Stimulated activated CD8-positive, alpha-beta memory T cell treated with anti-CD3 and anti-CD28 coated beads, Interleukin-7, amount 100 ng/mL, for 48 hours (primary cell): ENCODE measurements around the gene WDR93.

Source experiments
- DNase-seq, 2 donors: peaks; one replicate each; pipeline ENCODE4 v3.0.0-alpha.2; 2020; ENCODE audit warnings: low read depth in 1 of 2; ENCODE audit errors: extremely low read depth in 1 of 2

WDR93 gene

DNA sequence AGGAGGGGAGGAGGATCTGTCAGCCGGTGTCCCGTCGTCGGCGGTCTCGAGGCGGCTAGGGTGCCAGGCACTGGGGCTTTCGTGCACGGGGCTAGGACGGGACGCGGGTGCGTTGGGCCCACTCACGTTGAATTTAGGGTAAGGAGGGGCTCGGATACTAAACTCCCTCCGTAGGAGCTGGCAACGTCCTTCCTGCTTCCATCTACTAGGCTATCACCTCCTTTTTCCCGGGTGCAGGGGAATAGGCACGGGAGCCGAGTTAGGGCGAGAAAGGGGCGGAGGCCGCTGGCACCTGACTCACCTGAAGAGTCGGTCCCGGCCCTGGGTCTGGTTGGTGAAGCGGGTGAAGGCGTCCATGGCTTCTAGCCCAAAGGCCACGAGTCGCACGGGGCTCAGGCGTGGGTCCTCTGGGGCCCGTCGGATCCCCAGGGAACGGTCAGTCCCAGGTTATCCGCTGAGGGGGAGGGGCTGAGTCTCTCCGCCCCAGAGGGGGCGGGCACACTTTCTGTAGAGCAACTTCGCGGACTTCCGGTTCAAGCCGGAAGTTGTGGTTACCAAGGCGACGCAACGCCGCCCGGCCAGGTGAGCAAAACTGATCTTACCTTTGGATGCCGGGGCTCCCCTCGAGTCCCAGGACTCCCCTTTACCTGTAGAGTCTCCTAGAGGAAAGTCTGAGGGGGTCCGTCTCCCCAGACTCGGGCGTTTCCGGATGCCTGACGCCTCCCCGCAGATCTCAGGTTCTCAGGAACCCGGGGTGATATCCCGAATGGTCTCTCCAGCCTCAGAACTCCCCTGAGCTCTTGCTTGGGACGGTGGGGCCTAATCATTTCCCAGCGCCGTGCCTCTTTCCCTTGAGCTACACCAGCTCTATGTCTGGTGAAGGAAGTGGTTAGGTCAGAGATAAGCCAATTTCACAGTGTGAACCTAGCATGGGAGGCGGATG is at the start of gene WDR93, which contains the start of gene PEX11A:
Gene WDR93, plus strand, starts transcription at position 536 of the 943 bp plus-strand sequence. CDS start 10,936 bp downstream, outside the sequence.
Gene PEX11A, minus strand, starts transcription at position 479 of the 943 bp plus-strand sequence. Its CDS starts 122 bp downstream, at position 357.
- DNase-seq, result peak; percentile 45 to 60

DNA sequence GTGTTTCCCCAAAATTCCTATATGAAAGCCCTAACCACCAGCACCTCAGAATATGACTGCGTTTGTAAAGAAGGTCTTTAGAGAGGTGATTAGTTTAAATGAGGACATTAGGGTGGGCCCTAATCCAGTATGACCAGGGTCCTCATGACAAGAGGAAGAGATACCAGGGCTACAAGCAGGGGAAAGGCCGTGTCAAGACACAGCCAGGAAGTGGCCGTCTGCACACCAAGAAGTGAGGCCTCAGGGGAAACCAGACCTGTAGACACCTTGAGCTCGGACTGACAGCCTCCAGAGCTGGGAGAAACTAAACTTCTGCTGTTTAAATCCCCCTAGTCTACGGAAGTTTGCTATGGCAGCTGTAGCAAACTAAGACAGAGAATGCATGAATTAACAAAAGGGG is 49.6 kb upstream of the WDR93 start:
- DNase-seq, result no peak

DNA sequence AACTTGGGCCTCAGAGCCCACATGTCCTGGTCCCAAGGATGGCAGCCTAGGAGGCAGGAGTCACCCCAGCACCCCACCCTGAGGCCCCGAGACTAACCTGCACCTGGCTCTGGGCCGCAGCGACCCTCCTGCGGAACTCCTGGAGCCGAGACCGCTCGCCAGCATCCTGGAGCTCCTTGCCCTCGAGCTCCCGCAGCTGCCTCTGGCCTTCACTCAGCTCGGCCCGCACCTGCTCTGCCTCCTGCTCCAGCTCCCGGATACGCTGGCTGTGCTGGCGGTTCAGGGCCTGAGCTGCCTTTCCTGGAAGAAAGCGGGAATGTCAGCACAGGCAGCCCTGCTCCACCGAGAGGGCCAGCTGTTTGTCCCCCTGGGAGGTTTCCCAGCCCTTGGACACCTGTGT is 48.5 kb upstream of the WDR93 start:
- DNase-seq, result no peak

DNA sequence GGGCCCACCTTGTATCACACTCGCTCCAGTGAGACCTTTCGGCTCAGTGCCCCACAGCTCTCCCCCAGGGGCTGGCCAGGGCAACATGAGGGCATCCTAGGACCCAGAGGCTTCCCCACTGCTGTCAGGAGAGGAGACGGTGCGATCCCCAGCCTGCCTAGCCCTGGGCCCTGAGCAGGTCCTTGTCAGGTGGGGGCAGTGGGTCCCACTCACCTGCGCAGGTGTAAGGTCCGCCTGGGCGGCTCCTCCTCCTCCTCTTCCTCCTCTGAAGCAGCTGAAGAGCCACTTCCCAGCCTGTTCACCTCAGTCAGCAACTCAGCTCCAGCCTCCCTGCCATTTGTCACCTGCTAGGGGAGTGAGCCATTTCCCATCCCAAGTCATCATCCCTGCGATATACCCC is 44.9 kb upstream of the WDR93 start:
- no peak for DNase-seq

DNA sequence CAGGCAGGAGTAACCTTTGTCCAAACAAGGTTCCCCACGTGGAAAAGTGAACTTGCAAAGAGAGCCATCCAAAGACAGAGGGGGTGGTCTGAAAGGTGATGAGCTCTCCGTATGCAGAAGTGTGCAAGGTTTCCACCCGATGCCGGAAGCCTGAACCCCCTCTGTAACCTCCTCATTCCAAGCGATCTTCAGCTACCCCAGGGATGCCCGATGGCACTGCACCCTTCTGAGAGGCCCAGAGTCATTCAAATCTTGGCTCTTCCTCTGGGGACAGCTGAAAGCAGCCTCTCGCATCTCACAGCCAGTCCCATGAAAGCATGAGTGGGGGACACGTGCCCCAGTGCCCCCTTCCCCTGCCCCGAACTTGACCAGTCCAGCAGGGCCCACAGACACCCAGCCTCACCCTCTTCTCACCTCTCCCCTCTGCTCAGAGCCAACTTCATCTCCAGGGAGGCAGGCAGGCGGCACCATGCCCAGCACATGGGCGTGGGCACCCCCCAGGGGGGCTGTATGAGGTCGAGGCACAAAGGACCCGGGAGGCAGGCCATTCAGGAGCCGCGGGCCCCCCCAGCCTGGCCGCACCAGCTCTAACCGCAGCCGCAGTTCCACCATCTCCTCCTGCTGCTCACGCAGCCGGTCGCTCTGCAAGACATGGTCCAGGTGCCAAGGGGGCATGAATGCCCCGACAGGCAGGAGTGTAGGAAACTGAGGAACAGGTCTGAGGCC is 44.0 kb upstream of the WDR93 start:
- DNase-seq, result no peak

DNA sequence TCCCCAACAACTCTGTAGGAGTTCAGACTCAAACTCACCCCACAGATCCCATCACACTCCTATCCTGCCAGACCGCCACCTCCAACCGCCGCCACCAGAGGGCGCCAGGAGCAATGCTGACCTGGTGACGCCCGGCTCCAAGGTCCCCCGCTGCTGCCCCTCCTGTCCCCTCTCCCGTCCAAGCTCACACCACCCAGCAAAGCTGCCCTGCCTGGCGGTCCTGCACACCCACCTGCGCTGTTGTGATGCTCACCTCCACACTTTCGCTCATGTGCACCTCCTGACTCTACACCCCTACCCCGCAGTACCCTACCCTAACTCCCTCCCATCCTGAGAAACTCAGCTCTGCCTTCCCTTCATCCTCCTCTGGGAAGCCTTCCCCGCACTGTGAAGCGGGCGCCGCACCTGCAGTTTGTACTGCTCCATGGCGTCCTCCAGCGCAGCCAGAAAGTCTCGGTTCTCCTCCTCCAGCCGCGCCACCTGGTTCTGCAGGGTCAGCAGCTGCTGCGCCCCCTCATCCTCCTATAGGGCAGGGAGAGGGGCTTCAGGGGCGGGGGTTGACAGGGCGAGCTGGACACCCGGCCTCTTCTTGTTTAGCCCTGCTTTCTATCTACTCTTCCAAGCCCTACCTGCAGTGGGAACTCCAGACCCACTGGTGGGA is 43.3 kb upstream of the WDR93 start:
- DNase-seq, result peak; percentile 44 to 45

DNA sequence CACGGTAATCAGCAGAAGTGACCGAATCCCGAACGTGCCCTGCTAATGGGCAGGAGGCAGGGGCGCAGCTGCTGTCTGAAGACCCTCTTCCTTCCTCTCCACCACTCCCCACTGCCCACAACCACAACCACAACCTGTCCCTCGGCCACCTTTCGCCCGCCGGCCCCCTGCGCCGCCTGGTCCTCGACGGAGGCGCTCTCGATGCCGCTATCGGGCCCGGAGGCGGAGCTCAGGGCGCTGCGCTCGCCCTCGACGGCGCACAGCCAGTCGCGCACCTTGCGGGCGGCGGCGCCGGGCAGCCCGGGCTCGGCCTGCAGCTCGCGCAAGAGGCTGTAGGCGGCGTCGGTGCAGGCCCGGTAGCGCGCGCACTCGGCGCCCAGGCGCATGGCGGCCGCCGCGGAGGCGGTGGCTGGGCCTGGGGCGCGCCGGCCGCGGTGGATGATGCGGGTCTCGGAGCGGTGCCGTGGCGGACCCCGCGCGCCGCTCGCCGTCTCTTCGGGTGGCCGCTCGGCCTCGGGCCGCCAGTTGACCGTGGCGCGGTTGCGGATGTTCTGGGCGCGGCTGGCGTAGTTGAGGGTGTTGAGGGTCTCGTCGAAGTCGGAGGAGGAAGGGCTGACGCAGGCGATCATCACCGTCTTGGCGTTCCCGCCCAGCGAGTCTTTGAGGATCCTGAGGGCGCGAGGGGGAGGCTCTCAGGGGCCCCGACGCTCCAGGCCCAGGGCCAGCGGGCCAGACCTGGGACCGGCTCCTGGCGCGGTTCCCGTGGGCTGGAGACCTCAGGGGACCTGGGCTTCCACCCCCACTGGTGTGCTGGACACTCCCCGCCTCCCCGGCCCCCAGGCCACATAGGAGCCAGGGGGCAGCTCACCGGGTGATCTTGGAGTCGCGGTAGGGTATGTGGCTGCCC is 42.3 kb upstream of the WDR93 start:
- no peak for DNase-seq

DNA sequence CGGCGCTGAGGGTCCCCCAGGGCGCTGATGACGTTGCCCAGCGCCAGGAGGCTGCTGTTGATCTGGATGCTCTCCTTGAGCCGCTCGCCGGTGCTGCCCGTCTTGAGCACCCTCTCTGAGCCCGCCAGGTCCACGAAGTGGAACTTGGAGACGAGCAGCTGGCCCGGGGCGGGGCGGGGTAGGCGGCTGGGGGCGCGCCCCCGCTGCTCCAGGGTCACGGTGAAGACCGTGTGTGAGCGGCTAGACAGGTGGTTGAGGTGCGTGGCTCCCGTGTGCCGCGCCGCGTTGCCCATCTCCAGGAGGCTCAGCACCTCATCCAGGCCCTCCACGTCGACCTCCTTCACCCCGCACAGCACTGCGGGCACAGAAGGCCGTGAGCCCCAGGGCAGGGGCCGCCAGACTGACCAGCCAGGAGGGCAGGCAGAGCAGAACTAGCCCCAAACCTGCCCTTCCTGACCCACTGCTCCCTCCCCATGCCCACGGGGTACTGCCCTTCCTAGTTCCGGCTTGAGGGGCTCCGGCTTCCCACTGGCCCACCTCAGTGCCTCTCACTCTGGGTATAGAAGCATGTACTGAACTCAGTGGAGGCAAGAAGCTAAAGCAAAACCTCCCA is 41.5 kb upstream of the WDR93 start:
- DNase-seq, result no peak

DNA sequence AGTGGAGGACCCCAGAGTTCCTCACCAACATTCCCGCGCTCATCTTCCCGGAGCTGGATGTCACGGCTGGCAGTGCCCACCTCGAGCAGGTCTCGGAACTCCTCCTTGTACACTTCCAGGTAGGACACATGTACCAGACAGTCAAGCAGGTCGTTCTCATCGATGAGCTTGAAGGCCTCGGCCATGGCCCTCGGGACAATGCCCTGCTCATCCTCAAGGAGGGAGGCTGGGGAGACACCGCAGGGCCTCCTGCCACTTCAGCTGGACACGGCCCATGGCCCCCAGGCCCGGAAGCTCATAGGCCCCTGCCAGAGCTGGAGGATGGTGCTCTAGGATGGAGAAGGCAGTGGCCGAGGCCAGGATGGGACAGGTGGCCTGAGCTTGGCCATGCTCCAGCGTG is 40.9 kb upstream of the WDR93 start:
- DNase-seq, result no peak

DNA sequence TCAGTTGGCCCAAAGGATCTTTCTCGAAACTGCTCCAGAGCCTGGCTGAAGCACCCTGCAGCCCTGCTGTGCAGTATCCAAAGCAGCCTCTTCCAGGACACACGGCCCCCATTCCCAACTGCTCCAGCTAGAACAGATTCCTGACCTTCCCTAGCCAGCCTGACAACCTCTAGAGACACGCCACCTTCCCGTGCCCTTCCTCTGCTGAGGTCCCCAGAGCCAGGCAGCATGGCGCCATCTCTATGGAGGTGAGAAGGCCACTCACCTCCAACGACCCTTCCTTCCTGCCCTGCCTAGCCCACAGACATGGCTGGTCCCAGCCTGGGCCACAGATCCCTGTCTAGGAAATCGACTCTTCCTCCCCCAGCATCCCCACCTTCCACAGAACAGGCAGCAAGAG is 38.5 kb upstream of the WDR93 start:
- no peak for DNase-seq

DNA sequence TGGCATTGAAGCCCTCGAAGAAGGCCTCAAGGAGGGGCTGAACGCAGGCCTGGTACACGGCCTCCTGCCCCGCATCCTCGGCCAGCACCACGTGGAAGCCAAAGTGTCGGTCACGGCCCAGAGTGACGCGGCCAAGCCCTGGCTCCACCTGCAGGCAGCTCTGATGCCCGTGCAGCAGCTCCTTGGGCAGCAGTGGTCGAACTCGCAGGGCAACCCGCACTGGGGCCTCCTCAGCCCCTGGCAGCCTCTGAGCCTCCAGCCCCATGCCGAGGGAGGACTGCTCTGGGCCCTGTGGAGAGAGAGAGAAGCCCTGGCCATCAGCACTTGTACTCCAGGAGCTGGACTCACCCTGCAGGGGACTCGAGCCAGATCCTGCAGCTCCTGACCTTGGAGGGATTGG is 37.9 kb upstream of the WDR93 start:
- DNase-seq, result no peak

DNA sequence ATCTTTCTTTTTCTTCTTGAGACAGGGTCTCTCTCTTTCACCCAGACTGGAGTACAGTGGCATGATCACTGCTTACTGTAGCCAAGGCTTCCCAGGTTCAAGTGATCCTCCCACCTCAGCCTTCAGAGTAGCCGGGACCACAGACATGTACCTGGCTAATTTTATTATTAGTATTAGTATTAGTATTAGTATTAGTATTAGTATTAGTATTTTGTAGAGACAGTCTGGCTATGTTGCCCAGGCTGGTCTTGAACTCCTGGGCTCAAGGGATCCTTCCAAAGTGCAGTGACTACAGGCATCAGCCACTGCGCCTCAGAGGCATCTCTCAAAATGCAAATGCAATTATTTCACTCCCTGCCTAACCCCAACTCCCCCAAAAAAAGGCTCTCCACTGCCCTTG is 37.0 kb upstream of the WDR93 start:
- DNase-seq, result no peak

DNA sequence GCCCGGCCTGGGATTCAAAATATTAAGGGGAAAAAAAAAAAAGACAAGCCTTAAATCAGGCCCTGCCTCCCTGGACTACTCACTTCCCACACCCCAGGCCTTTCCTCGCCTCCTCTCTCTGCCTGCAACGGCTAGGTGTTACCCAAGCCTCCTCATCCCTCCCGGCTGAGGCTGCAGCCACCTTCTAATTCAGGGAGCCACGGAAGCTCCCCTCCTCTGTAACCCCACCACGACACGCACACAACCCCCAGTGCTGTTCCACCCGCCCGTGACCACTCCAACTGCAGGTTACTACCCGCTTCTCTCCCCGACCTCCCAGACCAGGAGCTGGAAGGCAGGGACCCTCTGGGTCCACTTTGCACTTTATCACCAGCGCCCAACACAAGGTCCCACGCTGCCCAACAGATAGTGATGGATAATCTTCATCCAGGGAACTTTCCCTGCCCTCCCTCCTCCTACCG is 36.3 kb upstream of the WDR93 start:
- DNase-seq, result no peak

DNA sequence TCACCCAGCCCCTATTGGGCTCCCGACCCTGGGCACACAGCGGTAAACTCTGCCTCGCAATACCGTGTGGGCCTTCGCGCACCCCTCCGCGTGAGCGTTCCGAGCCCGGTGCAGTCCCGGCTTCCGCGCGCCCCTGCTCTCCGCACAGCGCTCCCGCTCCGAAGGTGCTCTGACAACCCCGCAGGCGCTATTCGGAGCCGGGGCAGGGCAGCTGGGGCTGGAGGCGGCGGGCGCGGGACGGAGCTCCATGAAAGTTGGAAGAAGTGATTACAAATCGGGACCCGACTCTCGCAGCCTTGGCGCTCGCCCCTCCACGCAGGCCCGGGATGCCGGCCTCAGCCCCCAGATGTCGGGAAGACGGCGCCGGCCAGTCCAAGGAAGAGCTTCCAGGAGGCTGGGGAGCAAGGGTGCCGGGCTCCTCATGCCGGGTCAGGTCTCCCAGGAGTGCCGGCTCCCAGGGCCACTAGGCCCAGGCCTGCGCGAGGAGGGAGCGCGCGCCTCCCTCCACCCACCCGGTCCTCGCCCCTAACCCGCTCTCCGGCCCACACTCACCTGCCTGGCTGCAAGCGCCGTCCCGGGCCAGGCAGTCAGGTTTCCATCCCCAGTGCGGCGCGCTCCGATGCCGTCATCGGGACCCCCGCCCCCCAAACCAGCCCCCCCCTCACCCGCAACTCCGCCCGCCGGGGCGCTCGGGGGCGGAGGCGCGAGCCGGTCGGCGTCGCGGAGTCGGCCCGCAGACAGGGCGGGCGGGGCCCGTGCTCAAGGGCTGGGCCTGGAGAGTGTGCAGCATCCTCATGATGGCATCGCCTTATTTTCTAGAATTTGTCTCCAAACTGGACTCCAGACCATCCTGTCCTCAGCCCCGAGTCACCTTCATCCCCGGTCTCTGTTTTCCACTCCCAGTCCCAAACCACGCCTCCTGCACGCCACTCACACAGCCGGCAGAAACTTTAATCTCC is 35.5 kb upstream of the WDR93 start, which contains the start of gene KIF7:
Gene KIF7, minus strand, starts transcription at position 621 of the 959 bp plus-strand sequence. CDS start 2,537 bp downstream, outside the sequence.
- no peak for DNase-seq

DNA sequence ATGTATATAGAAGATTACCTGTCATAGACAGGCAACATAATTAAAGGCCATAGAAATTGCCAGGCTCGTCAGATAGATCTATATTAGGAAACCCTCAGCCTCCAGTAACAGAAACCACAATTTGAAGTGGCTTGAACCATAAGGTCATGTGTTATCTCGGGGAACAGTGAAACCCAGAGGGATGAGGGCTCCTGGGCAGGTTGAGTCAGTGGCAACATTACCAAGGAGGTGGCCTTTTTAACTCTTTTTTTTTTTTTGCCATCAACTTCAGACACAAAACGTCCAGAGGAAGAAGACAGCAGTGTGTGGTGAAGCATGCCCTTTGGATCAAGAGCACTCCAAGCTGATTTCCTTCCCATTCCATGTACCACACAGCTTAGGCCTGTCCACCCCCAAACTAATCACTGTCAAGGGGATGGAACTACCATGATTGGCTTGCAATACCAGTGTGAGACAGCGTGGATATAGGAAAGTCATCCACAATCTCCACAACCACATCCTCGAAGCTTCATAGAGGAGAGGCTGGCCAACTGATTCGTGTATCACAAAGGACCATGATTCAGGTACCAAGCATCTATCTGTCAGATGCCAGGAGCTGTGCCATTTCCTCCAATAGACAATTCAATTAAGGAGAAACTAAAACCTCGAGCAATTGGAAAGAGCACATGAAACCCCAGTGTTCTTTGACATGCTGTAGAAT is 34.3 kb upstream of the WDR93 start:
- no peak for DNase-seq

DNA sequence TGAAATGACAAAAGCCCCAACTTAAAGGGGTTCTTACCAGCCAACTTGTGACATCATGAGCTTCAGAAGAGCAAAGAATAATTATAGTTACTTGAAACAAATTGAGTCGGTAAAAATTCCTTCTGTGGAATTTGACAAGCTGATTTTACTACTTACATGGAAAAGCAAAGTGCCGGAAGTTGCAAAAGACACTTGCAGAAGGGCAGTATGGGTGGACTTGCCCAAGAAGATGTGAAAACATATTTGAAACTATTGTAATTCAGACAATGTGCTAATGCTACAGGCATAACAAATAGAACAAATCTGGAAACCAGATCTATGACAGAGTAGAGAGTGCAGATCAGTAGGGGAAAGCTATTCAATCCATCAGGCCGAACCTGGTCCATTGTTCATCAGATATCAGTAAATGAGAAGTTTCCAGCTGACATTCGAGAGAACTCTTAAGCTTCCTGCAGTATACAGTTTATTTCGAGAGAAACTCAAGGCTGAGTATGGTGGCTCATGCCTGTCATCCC is 32.9 kb upstream of the WDR93 start:
- DNase-seq, result no peak

DNA sequence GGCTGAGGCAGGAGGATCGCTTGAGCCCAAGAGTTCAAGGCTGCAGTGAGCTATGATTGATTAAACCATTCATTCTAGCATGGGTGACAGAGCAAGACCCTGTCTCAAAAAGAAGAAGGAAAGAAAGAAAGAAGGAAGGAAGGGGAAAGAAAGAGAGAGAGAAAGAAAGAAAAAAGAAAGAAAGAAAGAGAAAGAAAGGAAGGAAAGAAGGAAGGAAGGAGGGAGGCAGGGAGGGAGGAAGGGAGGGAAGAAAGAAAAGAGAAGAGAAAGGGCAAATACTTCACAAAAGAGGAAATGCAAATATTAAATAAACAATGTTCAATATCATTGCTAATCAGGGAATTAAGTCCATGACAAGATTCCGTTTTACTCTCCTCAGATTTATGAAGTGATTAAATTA is 31.3 kb upstream of the WDR93 start:
- DNase-seq, result no peak

DNA sequence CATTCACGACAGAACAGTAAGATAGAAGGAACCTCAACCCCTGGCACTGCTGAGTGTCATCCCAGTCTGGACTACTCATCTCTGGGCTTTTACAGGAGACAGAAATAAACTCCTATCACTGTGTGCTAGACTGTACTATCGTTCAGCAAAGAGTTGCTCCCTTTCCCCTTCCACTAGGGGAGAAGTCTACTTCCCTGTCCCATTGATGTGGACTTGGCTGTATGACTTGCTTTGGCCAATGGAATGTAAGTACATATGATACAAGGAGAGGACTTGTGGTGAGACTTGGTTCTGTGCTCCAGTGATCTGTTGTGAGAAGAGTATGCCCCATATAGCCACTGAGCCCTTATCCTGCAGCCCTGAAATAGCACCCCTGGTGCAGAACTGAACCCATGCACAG is 30.1 kb upstream of the WDR93 start:
- no peak for DNase-seq
